SW480 (cell line): ENCODE data around the gene GRAMD1A.

Experiments used
- DNase-seq: peaks from one replicate; pipeline ENCODE4 v3.0.0-alpha.2; 2016; ENCODE audit warnings: low spot score

Gene GRAMD1A

GRCh38 chr19:35075202-35076025 is 75.3 kb downstream of the GRAMD1A start:
- no peak for DNase-seq

- DNase-seq = no peak
These were observed 75.9 kb downstream of the GRAMD1A start for GRCh38 chr19:35076026-35076370.
